KMS-11 (cell line): ENCODE measurements around the gene FIBIN.

ENCODE experiments used
- H2AFZ ChIP-seq: fragments of 200-600 bp; sonication (generic); 2 replicates; pipeline ENCODE4 v1.6.1; 2016; ENCODE audit warnings: antibody characterized with exemption, mixed run types, low read depth
- H3K27ac ChIP-seq: fragments of 200-600 bp; sonication (generic); 2 replicates; pipeline ENCODE4 v1.6.1; 2016; ENCODE audit warnings: mild to moderate bottlenecking, mixed run types
- H3K27me3 ChIP-seq: fragments of 200-600 bp; sonication (generic); 2 replicates; pipeline ENCODE4 v1.6.1; 2017; ENCODE audit warnings: mild to moderate bottlenecking, low read depth, mixed run types, moderate library complexity; ENCODE audit not compliant: insufficient read depth
- H3K36me3 ChIP-seq: fragments of 200-600 bp; sonication (generic); 2 replicates; pipeline ENCODE4 v1.6.1; 2017; ENCODE audit warnings: mild to moderate bottlenecking, mixed run types; ENCODE audit not compliant: insufficient read depth
- H3K4me1 ChIP-seq: fragments of 200-600 bp; sonication (generic); 2 replicates; pipeline ENCODE4 v1.6.1; 2016; ENCODE audit warnings: mild to moderate bottlenecking, low read depth, mixed run types; ENCODE audit not compliant: poor library complexity, severe bottlenecking
- H3K4me2 ChIP-seq: fragments of 200-600 bp; sonication (generic); 2 replicates; pipeline ENCODE4 v1.7.0; 2016; ENCODE audit warnings: mild to moderate bottlenecking, mixed run types
- H3K4me3 ChIP-seq: fragments of 200-600 bp; sonication (generic); IDR thresholded peaks from 2 replicates; pipeline ENCODE4 v1.6.1; 2017; ENCODE audit warnings: low read depth, low read length, mixed read lengths; ENCODE audit not compliant: insufficient read depth
- H3K79me2 ChIP-seq: fragments of 200-600 bp; sonication (generic); 2 replicates; pipeline ENCODE4 v1.6.1; 2016; ENCODE audit warnings: low read depth, mixed run types; ENCODE audit not compliant: insufficient read depth
- H3K9ac ChIP-seq: fragments of 200-600 bp; sonication (generic); 2 replicates; pipeline ENCODE4 v1.6.1; 2016; ENCODE audit warnings: mild to moderate bottlenecking, mixed run types
- H4K20me1 ChIP-seq: fragments of 200-600 bp; sonication (generic); 2 replicates; pipeline ENCODE4 v1.6.1; 2016; ENCODE audit warnings: mild to moderate bottlenecking, mixed run types; ENCODE audit not compliant: insufficient read depth
- CTCF ChIP-seq: fragments of 200-600 bp; sonication (generic); conservative IDR thresholded peaks from 2 replicates; pipeline ENCODE4 v1.6.1; 2017; ENCODE audit warnings: low read depth, mild to moderate bottlenecking, antibody characterized with exemption, low read length, moderate library complexity, mixed read lengths

FIBIN gene

GRCh38 chr11:27039873-27040272 lies 46.0 kb downstream of the FIBIN start:
- H3K79me2 ChIP-seq = no peaks in the 10 kb centered on the region
- no peak overlapping the region for H3K4me3 ChIP-seq
- no peak overlapping the region for H2AFZ ChIP-seq
- TF ChIP-seq CTCF = no peak
- H3K4me2 ChIP-seq = no peak overlapping the region
- H3K27ac ChIP-seq = no peak overlapping the region
- no peaks in the 10 kb centered on the region for H3K36me3 ChIP-seq
- no peaks in the 10 kb centered on the region for H3K27me3 ChIP-seq
- no peak overlapping the region for H3K9ac ChIP-seq
- no peaks in the 10 kb centered on the region for H4K20me1 ChIP-seq
- H3K4me1 ChIP-seq = no peaks in the 10 kb centered on the region

GRCh38 chr11:27040302-27041115 lies 46.6 kb downstream of the FIBIN start, which contains the start of gene BBOX1:
Gene BBOX1 (plus strand): TSS chr11:27040815. CDS start chr11:27055431, 14,616 bp downstream.
- Histone ChIP-seq H3K4me1 (no peaks in the 10 kb centered on the region), H2AFZ (no peak within 1 kb of the TSS), H4K20me1 (no peaks in the 10 kb centered on the region), H3K36me3 (no peaks in the 10 kb centered on the region), H3K27me3 (no peaks in the 10 kb centered on the region), H3K79me2 (no peaks in the 10 kb centered on the region), H3K27ac (no peak within 1 kb of the TSS), H3K4me2 (no peak within 1 kb of the TSS), H3K9ac (no peak within 1 kb of the TSS), H3K4me3 (no peak within 1 kb of the TSS)
- TF ChIP-seq CTCF = no peak

GRCh38 chr11:27041141-27041899 lies 47.4 kb downstream of the FIBIN start:
- H3K36me3 ChIP-seq = no peaks in the 10 kb centered on the region
- no peak overlapping the region for H3K4me3 ChIP-seq
- H3K4me1 ChIP-seq = no peaks in the 10 kb centered on the region
- no peaks in the 10 kb centered on the region for H3K27me3 ChIP-seq
- H3K9ac ChIP-seq = no peak overlapping the region
- TF ChIP-seq CTCF = no peak
- no peaks in the 10 kb centered on the region for H3K79me2 ChIP-seq
- H2AFZ ChIP-seq = no peak overlapping the region
- no peak overlapping the region for H3K4me2 ChIP-seq
- H4K20me1 ChIP-seq = no peaks in the 10 kb centered on the region
- no peak overlapping the region for H3K27ac ChIP-seq
